HG03159 (cell line): ENCODE measurements around the gene BMF.
"Not testable (repeated sequence)": the region's sequence is repeated elsewhere in the genome, so short reads cannot be mapped to it uniquely, and the experiment has no call there.

Experiments
- ATAC-seq: cut with Tn5 transposase; IDR thresholded peaks from one replicate; pipeline ENCODE4 v1.9.1; 2021; ENCODE audit warnings: mild to moderate bottlenecking, moderate library complexity; ENCODE audit not compliant: unreplicated experiment

The BMF gene

GRCh38 chr15:40088929-40089755 lies 19.5 kb downstream of the BMF start:
- no peak for ATAC-seq

- ATAC-seq: no peak
These were observed 20.4 kb downstream of the BMF start for GRCh38 chr15:40087991-40088928.

- ATAC-seq: no peak
These were observed 21.4 kb downstream of the BMF start for GRCh38 chr15:40087068-40087810.

GRCh38 chr15:40085266-40085665 lies 23.4 kb downstream of the BMF start:
- ATAC-seq: no peak

GRCh38 chr15:40084650-40085049 lies 24.0 kb downstream of the BMF start:
- ATAC-seq: no peak

DNA sequence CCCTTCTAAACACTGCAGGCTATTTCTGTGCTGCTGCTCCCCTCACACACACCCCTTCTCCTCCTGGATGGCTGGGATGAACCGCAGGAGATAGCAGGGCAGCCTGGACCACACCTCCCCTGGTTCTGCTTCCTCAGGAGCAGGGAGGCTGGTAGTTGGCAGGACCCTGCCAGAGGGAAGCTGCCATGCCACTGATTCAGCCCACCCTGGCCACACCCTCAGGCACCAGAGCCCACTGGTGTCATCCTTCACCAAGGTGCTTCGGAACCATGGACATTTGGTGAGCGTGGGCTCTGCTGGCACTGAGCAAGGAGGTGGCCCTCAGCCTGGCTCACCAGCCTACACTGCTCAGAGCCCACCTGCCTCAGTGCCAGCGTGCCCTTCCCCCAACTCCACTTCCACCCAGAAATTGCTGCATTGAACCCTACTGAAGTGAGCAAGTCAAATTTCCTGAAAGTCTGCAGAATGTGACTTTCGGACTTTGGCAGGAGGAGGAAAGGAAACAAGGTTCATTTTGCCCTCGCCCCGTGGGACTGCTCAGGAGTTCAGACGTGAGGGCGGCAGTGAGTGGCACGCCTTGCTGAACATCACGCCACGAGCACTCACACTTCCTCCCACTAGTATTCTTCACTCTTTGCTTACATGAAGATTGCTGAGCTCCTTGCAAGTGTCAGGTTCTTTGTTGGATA lies 26.3 kb downstream of the BMF start:
- ATAC-seq: no peak

DNA sequence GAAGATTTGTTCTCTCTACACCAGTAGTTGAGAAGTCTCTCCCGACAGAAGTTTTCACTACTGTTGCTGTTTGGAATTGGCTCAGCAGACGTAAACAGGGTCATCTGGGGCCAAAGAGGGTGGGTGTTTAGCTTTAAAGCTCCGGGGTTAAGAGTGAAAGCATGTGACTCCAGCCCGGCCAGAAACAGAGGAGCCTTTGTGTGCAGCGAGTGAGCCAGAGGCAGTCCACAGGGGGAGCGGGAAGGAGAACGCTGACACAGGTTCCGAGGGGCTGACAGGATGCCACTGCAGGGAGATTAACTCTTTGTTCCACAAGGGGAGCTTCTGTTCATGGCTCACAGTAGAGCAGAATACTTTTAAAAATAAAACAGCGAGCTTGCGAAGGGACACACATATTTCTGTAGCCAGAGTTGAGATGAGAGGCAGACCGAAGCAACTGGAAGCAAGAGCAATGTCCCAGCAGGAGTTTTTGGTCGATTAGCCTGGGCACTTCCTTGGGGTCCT lies 26.9 kb downstream of the BMF start:
- no peak for ATAC-seq

DNA sequence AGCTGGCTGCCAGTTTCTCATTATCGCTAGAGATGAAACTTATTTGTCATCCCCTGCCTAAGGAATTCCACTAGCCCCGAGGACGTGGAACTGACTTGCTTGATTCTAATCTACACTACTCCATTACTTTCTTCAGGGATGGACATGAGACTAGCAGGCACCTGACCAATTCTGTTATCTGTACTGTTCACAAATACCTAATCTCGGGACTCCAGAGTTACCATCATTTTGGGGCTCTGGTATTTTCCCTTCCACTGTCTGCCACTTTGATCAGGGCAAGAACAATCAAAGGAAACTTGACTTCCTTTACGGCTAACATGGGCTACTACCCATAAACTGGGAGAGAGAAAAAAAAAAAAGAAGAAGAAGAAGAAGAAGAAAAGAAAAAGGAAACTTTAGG lies 27.8 kb downstream of the BMF start:
- no peak for ATAC-seq

GRCh38 chr15:40080104-40080503 lies 28.6 kb downstream of the BMF start:
- no peak for ATAC-seq

DNA sequence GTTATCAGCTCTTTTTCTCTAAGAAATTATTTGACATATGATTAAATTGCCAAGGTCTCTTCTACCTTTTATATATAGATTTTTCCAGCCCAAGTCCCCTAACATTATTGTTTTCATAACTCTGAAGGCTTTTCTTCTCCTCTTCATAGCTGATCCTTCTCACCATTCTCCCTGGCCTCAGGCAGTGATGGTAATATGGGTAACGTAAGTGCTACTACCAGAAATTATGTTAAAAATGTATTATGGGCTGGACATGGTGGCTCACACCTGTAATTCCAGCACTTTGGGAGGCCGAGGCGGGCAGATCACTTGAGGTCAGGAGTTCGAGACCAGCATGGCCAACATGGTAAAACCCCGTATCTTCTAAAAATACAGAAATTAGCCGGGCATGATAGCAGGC lies 29.2 kb downstream of the BMF start:
- ATAC-seq: no peak

DNA sequence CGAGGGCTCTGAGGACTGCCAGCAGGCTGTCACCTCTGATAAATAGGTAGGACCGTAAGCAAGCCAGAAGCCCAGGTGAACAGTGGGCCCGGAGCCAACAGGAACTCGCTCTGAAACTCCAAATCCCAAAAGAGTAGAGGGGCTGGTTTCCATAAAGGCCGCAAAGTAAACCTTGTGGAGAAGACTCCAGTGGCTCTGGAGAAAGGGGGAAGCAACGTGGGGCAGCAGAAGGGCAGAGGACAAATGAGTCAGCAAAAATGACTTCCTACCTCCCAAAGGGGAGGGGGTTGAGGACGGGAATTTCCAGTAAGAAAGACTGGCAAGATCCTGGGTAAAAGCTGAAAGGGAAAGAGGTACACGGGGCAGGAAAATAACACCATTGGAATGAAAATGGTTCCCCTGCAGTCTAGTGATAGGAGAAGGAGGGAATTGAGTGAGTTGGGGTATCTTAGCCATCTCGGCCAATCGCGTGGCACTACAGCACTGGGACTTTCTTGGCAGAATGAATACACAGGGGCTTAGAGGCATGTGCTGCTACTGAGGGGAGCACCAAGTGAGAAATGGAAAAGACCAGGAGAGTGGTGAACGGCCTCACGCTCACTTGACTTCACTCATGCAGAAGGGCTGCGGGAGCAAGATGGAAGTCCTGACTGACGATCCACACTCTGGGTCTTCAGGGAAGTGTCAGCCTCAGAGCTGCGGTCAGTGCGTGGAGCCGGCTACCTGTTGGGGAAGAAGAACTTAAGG lies 33.2 kb downstream of the BMF start:
- ATAC-seq: no peak

DNA sequence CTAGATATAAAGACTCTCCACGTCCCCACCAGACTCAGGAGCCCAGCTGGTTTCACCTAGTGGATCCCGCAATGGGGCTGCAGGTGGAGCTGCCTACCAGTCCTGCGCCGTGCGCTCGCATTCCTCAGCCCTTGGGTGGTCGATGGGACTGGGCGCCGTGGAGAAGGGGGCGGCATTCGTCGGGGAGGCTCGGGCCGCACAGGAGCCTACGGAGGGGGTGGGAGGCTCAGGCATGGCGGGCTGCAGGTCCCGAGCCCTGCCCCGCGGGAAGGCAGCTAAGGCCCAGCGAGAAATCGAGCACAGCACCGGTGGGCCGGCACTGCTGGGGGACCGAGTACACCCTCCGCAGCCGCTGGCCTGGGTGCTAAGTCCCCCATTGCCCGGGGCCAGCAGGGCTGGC lies 34.0 kb downstream of the BMF start:
- not testable (repeated sequence) for ATAC-seq

DNA sequence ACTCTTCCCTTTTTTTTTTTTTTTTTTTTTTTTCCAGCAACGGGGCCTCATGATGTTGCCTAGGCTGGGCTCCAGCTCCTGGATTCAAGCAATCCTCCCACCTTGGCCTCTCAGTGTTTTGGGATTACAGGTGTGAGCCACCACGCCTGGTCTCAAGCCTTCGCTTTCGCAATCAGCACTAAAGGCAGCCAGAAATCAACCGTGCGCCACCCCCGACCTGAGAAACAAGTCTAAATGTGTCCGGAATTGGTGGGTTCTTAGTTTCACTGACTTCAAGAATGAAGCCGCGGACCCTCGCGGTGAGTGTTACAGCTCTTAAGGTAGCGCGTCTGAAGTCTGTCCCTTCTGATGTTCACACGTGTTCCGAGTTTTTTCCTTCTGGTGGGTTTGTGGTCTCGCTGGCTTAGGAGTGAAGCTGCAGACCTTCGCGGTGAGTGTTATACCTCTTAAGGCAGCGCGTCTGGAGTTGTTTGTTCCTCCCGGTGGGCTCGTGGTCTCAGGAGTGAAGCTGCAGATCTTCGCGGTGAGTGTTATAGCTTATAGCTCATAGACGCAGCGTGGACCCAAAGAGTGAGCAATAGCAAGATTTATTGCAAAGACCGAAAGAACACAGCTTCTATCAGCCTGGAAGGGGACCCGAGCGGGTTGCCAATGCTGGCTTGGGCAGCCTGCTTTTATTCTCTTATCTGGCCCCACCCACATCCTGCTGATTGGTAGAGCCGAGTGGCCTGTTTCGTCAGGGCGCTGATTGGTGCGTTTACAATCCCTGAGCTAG lies 34.8 kb downstream of the BMF start:
- not testable (repeated sequence) for ATAC-seq

- ATAC-seq: no peak
These were observed 36.3 kb downstream of the BMF start for GRCh38 chr15:40072216-40072990.

DNA sequence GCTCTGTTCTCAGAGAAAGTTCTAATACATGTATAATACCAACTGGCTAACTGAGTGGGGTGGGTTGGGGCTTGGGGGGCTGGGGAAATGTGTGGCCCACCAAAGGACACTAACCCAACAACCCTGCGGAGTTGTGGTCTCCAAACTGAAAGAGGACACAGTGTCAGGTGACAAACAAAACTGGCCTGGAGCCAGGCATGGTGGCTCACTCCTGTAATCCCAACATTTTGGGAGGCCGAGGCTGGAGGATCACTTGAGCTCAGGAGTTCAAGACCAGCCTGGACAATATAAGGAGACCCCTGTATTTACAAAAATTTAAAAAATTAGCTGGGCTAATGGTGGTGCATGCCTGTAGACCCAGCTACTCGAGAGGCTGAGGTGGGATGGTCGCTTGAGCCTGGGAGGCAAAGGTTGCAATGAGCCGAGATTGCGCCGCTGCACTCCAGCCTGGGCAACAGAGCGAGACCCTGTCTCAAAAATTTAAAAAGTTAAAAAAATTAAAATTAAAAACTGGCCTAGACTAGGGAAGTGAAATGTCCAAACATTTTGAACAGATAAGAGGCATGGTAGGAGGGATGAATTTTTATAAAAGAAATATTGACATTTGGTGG lies 38.0 kb downstream of the BMF start:
- ATAC-seq: no peak

GRCh38 chr15:40070166-40070557 lies 38.5 kb downstream of the BMF start:
- ATAC-seq: peak; percentile 29
